IMR-90 (cell line): Measurements from ENCODE around the gene SFSWAP.

Experiments
- CEBPB ChIP-seq: IDR thresholded peaks from 2 replicates; pipeline ENCODE4 v1.6.1; 2012; ENCODE audit warnings: low read depth, low read length, improper control_type of control experiment
- CHD1 ChIP-seq: IDR thresholded peaks from 2 replicates; pipeline ENCODE4 v1.6.1; 2012; ENCODE audit warnings: low read depth, low read length, improper control_type of control experiment
- ELK1 ChIP-seq: fragments of 150-350 bp; IDR thresholded peaks from 2 replicates; pipeline ENCODE4 v1.6.1; 2016; ENCODE audit warnings: low read depth, mild to moderate bottlenecking, low read length, moderate library complexity, borderline replicate concordance
- MAFK ChIP-seq: IDR thresholded peaks from 2 replicates; pipeline ENCODE4 v1.6.1; 2012; ENCODE audit warnings: low read depth, low read length, improper control_type of control experiment
- MXI1 ChIP-seq: IDR thresholded peaks from 2 replicates; pipeline ENCODE4 v1.6.1; 2012; ENCODE audit warnings: low read depth, mild to moderate bottlenecking, low read length, moderate library complexity, borderline replicate concordance
- POLR2A ChIP-seq: IDR thresholded peaks from 2 replicates; pipeline ENCODE4 v1.6.1; 2012; ENCODE audit warnings: mild to moderate bottlenecking, low read depth, low read length
- RAD21 ChIP-seq: IDR thresholded peaks from 2 replicates; pipeline ENCODE4 v1.6.1; 2012; ENCODE audit warnings: low read length, improper control_type of control experiment
- RCOR1 ChIP-seq: IDR thresholded peaks from 2 replicates; pipeline ENCODE4 v1.6.1; 2012; ENCODE audit warnings: mild to moderate bottlenecking, low read length, improper control_type of control experiment; ENCODE audit not compliant: insufficient replicate concordance
- RFX5 ChIP-seq: IDR thresholded peaks from 2 replicates; pipeline ENCODE4 v1.8.0; 2012; ENCODE audit warnings: low read depth, mild to moderate bottlenecking, low read length, moderate library complexity
- SMC3 ChIP-seq: fragments of 150-350 bp; IDR thresholded peaks from 2 replicates; pipeline ENCODE4 v1.6.1; 2016; ENCODE audit warnings: low read depth, mild to moderate bottlenecking, antibody characterized with exemption, low read length, moderate library complexity
- USF2 ChIP-seq: fragments of 150-350 bp; IDR thresholded peaks from 2 replicates; pipeline ENCODE4 v1.6.1; 2017; ENCODE audit warnings: mild to moderate bottlenecking, antibody characterized with exemption, low read length, low read depth
- TF ChIP-seq, protein P1 (sequence below): conservative IDR thresholded peaks from 2 replicates; pipeline ENCODE4 v1.5.1; 2012; ENCODE audit warnings: mild to moderate bottlenecking, low read depth, low read length, improper control_type of control experiment

DNA sequence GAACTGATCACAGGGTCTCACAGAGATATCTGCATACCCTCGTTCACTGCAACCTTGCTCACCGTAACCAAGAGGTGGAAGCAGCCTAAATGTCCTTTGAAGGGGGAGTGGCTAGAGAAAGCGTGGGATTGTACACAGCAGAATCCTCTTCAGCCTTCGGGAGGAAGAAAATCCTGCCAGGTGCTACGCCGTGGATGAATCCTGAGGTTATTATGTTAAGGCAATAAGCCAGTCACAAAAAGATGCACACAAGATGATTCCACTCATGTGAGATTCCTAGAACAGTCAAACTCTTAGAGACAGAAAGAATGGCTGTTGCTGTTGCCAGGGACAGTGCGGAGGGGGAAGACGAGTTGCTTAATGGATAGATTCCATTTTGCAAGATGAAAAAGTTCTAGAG lies 39.6 kb upstream of the SFSWAP start:
- TF ChIP-seq POLR2A (no peak), CEBPB (no peak), USF2 (no peak), RFX5 (no peak), ELK1 (no peak), RAD21 (no peak), MAFK (no peak), MXI1 (no peak), RCOR1 (no peak), SMC3 (no peak), CHD1 (no peak)
- TF ChIP-seq, protein P1, sequence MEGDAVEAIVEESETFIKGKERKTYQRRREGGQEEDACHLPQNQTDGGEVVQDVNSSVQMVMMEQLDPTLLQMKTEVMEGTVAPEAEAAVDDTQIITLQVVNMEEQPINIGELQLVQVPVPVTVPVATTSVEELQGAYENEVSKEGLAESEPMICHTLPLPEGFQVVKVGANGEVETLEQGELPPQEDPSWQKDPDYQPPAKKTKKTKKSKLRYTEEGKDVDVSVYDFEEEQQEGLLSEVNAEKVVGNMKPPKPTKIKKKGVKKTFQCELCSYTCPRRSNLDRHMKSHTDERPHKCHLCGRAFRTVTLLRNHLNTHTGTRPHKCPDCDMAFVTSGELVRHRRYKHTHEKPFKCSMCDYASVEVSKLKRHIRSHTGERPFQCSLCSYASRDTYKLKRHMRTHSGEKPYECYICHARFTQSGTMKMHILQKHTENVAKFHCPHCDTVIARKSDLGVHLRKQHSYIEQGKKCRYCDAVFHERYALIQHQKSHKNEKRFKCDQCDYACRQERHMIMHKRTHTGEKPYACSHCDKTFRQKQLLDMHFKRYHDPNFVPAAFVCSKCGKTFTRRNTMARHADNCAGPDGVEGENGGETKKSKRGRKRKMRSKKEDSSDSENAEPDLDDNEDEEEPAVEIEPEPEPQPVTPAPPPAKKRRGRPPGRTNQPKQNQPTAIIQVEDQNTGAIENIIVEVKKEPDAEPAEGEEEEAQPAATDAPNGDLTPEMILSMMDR = no peak
